Measurements from ENCODE around the gene CD96. TPM values are rescaled to one million over a fixed set of nuclear protein-coding genes. Genes with fewer than 3 reads are reported as not detected.

CD96 gene
- total RNA-seq, 1 experiment from 2014 or later = not detected

- Histone ChIP-seq H3K4ac (ENCODE audit: low read depth, low read length) (no peak overlapping the region), H3K23me2 (ENCODE audit: insufficient read length, low read depth, low read length, poor library complexity, severe bottlenecking) (no peaks in the 10 kb centered on the region), H4K91ac (ENCODE audit: insufficient read length, low read depth, low read length) (no peak overlapping the region), H3K27ac (ENCODE audit: insufficient read length, low read depth, low read length) (no peak overlapping the region), H4K8ac (replicated peaks; ENCODE audit: insufficient read length, low read depth, low read length) (no peak overlapping the region), H3K18ac (ENCODE audit: insufficient read length, low read depth, low read length) (no peak overlapping the region), H4K5ac (ENCODE audit: insufficient read length, low read depth, low read length) (no peak overlapping the region), H3T11ph (ENCODE audit: low read length) (no peak overlapping the region), H3K79me1 (ENCODE audit: insufficient read depth, low read depth, low read length, poor library complexity, severe bottlenecking) (no peaks in the 10 kb centered on the region), H3K9ac (ENCODE audit: extremely low read depth, insufficient read length, low read length) (no peak overlapping the region), H3K14ac (ENCODE audit: insufficient read depth, low read length) (no peak overlapping the region), H4K20me1 (ENCODE audit: control insufficient read depth, insufficient read depth, insufficient read length) (no peaks in the 10 kb centered on the region), H2BK120ac (ENCODE audit: low read depth, low read length, poor library complexity, severe bottlenecking) (no peak overlapping the region), H3K4me2 (ENCODE audit: insufficient read depth, insufficient read length, low read length) (no peak overlapping the region), H2BK15ac (ENCODE audit: low read depth, low read length) (no peak overlapping the region), H3K56ac (ENCODE audit: insufficient read length, low read depth, low read length) (no peak overlapping the region), H2AFZ (ENCODE audit: low read length) (no peak overlapping the region), H2AK5ac (ENCODE audit: insufficient read length, low read length) (no peak overlapping the region), H3K9me3 (ENCODE audit: control insufficient read depth, low read depth, low read length) (no peaks in the 10 kb centered on the region), H3K4me1 (ENCODE audit: insufficient read depth, low read length) (no peaks in the 10 kb centered on the region), H2BK5ac (ENCODE audit: insufficient read length, low read length) (no peak overlapping the region), H3K23ac (ENCODE audit: insufficient read length, low read depth, low read length) (no peak overlapping the region), H3K79me2 (ENCODE audit: insufficient read depth, low read length) (no peaks in the 10 kb centered on the region), H3K27me3 (ENCODE audit: insufficient read depth, low read length) (no peaks in the 10 kb centered on the region), H2BK12ac (ENCODE audit: insufficient read length, low read depth, low read length) (no peak overlapping the region), H2BK20ac (ENCODE audit: low read depth, low read length, poor library complexity, severe bottlenecking) (no peak overlapping the region)
- Mint-ChIP-seq H3K9me3 (peaks cover 11 to 16% of the 10 kb centered on the region in 2 experiments), H3K27me3 (ENCODE audit: low read depth) (no peaks in the 10 kb centered on the region), H3K27ac (no peak overlapping the region), H3K4me1 (no peaks in the 10 kb centered on the region), H3K4me3 (no peak overlapping the region), H3K36me3 (ENCODE audit: insufficient read depth in 1 of 3, low read depth in 3 of 3) (peaks cover 0 to 9% (median 3%) of the 10 kb centered on the region in 3 experiments; a peak in 5 of 7 replicates)
- no CpG with 5 or more reads among the region's 3 CpGs for WGBS (ENCODE audit: extremely low coverage, insufficient read length, low lambda C conversion rate)
- no peak for DNase-seq
- TF ChIP-seq CTCF (conservative IDR thresholded peaks at IDR 0.05) = no peak
Observed at GRCh38 chr3:111617406-111617805, 75.4 kb downstream of the CD96 start.
